ENCODE data around the gene RAB37. TPM values are rescaled to one million over a fixed set of nuclear protein-coding genes. Genes with fewer than 3 reads are reported as not detected.

Gene RAB37
- total RNA-seq, 1 donor from 2014 or later, result not detected

DNA sequence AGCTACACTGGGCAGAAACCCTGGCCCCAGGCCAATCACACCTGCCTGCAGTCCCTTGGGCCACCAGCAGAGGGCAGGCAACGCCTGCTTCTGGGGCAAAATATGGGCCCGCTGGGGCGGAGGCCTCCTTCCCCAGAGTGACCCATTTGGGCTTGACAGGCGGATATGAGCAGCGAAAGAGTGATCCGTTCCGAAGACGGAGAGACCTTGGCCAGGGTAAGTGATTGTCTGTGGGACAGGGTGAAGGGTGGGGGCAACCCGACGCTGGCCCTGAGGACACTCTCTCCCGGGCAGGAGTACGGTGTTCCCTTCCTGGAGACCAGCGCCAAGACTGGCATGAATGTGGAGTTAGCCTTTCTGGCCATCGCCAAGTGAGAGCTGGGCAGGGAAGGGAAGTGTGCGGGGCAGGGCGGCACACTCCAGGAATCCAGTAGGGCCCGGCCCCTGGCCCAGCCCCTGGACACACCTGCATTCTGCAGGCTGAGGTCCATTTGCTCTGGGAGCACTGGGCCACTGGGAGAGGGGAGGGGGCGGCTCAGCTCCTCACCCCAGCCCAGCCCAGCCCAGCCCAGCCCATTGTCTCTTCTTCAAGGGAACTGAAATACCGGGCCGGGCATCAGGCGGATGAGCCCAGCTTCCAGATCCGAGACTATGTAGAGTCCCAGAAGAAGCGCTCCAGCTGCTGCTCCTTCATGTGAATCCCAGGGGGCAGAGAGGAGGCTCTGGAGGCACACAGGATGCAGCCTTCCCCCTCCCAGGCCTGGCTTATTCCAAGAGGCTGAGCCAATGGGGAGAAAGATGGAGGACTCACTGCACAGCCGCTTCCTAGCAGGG lies 7.9 kb downstream of the RAB37 start:
- peak; percentile 100 for TF ChIP-seq CTCF (conservative IDR thresholded peaks at IDR 0.05; ENCODE audit: low read depth, low read length)
- H3K4me3 ChIP-seq (ENCODE audit: low read depth, low read length), result peak overlapping the region; percentile 52
- DNase-seq (ENCODE audit: low read depth), result no peak

- H3K4me3 ChIP-seq (ENCODE audit: low read depth, low read length), result no peak overlapping the region
- no peak for DNase-seq (ENCODE audit: low read depth)
- no peak for TF ChIP-seq CTCF (conservative IDR thresholded peaks at IDR 0.05; ENCODE audit: low read depth, low read length)
Measured at GRCh38 chr17:74745548-74746177, 8.6 kb downstream of the RAB37 start.

DNA sequence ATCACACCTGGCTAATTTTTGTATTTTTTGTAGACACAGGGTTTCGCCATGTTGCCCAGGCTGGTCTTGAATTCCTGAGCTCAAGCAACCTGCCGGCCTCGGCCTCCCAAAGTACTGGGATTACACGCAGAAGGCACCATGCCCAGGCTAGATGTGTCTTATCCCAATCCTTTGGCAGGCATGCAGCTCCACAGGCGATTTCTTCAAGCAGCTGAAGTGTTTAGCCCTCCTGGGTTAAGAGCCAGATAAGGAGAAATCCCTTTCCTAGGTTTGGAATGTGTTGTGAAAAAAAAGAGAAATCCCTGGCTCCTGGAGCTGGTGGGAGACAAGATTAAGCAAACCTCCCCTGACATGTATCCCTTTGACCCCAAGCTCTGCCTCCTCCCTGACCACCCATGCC lies 9.3 kb downstream of the RAB37 start:
- H3K4me3 ChIP-seq (ENCODE audit: low read depth, low read length), result no peak overlapping the region
- DNase-seq (ENCODE audit: low read depth), result no peak
- no peak for TF ChIP-seq CTCF (conservative IDR thresholded peaks at IDR 0.05; ENCODE audit: low read depth, low read length)

DNA sequence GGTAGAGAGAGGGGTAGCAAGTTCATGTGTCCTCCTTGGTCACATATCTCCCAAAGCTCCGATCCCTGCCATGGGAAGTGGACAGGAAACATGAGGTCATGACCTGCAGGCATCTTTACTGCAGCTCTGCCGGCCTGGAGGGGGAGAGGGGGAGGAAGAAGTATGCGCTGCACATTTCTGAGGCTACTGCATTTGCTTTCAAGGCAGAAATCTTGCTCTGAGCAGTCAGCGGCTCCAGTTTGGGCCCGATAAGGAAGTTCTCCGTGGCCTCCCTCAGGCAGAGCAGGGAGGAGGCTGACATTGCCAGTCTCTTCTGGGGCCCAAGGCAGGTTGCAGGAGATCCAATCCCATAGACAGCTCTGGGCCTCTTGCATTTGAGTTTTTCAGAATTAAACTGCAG lies 9.9 kb downstream of the RAB37 start:
- no peak for TF ChIP-seq CTCF (conservative IDR thresholded peaks at IDR 0.05; ENCODE audit: low read depth, low read length)
- DNase-seq (ENCODE audit: low read depth), result no peak
- H3K4me3 ChIP-seq (ENCODE audit: low read depth, low read length), result no peak overlapping the region

- peak overlapping the region; percentile 99 for H3K4me3 ChIP-seq (ENCODE audit: low read depth, low read length)
- no peak for TF ChIP-seq CTCF (conservative IDR thresholded peaks at IDR 0.05; ENCODE audit: low read depth, low read length)
- no peak for DNase-seq (ENCODE audit: low read depth)
Measured at GRCh38 chr17:74748279-74748528, 11.1 kb downstream of the RAB37 start.

DNA sequence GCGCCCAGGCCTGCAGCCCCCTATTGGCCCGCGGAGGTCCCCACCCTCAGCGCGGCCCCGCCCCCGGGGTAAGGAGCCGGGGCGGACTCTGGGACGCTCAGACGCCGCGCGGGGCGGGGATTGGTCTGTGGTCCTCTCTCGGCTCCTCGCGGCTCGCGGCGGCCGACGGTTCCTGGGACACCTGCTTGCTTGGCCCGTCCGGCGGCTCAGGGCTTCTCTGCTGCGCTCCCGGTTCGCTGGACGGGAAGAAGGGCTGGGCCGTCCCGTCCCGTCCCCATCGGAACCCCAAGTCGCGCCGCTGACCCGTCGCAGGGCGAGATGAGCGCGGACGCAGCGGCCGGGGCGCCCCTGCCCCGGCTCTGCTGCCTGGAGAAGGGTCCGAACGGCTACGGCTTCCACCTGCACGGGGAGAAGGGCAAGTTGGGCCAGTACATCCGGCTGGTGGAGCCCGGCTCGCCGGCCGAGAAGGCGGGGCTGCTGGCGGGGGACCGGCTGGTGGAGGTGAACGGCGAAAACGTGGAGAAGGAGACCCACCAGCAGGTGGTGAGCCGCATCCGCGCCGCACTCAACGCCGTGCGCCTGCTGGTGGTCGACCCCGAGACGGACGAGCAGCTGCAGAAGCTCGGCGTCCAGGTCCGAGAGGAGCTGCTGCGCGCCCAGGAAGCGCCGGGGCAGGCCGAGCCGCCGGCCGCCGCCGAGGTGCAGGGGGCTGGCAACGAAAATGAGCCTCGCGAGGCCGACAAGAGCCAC lies 11.6 kb downstream of the RAB37 start, which contains the start of gene NHERF1:
NHERF1 (plus strand) TSS at position 100 of the 750 bp plus-strand sequence; CDS start at position 319, 219 bp downstream.
- no peak for DNase-seq (ENCODE audit: low read depth)
- peak within 1 kb of the TSS; percentile 99 for H3K4me3 ChIP-seq (ENCODE audit: low read depth, low read length)
- peak; percentile 31 for TF ChIP-seq CTCF (conservative IDR thresholded peaks at IDR 0.05; ENCODE audit: low read depth, low read length)
